ENCODE data around the gene ETV5. TPM values are rescaled to one million over a fixed set of nuclear protein-coding genes. Genes with fewer than 3 reads are reported as not detected.

ETV5 gene
- total RNA-seq, 1 donor from 2014 or later, result 40.6 TPM

DNA sequence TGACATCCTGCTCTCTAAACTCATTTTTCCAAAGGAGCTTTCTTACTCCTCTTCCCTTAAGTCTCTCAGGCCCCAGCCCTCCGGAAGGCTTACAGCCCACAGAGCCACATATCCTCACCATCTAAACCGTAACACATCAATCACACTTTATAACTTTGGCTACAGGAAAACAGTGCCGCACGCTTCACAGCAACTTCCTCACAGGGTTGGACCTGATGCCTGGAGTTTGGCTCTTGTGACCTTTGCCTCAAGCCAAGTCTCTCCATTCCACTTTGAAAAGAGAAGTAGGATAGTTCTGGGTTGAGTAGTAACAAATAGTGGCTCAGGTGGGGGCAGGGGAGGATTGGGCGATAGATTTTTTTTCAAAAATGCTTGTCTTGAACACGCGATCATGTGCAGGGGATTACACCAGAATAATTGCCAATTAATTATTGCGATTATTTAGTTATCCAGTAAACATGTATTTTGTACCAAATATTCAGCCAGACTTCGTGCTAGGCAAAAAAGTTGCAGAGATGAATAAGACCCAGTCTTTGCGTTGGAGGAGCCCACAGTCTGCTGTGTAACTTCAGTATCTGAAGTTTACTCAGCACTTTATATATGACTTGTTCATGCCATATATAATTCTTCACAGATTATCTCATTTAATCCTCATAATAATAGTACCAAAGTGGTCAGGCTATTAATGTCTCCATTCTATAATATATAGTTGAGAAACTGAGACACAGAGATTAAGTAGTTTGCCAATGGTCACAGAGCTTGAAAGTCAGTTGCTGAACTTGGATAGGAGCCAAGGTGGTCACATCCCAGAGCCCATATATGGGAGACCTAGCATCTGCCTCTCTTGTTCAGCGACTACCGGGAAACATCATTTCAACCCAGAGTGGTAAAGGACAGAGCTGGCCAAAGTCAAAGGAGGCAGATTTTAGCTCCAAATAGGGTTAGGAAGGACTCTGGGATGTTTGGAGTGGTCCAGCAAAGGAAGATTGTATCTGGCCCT is 2.4 kb upstream of the ETV5 start:
- TF ChIP-seq, protein P1, sequence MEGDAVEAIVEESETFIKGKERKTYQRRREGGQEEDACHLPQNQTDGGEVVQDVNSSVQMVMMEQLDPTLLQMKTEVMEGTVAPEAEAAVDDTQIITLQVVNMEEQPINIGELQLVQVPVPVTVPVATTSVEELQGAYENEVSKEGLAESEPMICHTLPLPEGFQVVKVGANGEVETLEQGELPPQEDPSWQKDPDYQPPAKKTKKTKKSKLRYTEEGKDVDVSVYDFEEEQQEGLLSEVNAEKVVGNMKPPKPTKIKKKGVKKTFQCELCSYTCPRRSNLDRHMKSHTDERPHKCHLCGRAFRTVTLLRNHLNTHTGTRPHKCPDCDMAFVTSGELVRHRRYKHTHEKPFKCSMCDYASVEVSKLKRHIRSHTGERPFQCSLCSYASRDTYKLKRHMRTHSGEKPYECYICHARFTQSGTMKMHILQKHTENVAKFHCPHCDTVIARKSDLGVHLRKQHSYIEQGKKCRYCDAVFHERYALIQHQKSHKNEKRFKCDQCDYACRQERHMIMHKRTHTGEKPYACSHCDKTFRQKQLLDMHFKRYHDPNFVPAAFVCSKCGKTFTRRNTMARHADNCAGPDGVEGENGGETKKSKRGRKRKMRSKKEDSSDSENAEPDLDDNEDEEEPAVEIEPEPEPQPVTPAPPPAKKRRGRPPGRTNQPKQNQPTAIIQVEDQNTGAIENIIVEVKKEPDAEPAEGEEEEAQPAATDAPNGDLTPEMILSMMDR (IDR thresholded peaks at IDR 0.05; ENCODE audit: unreplicated experiment), result no peak
- no peak for DNase-seq (ENCODE audit: low spot score)
- H3K27ac Mint-ChIP-seq (ENCODE audit: unreplicated experiment), result no peak overlapping the region
- peaks cover 24% of the 10 kb centered on the region for H3K27me3 Mint-ChIP-seq (ENCODE audit: unreplicated experiment)
- H3K4me1 Mint-ChIP-seq (ENCODE audit: unreplicated experiment), result peaks cover 24% of the 10 kb centered on the region
- H3K9me3 Mint-ChIP-seq (ENCODE audit: unreplicated experiment), result no peaks in the 10 kb centered on the region
- H3K36me3 Mint-ChIP-seq (ENCODE audit: low read depth, unreplicated experiment), result peaks cover 5% of the 10 kb centered on the region
- H3K4me3 Mint-ChIP-seq (ENCODE audit: unreplicated experiment), result peak overlapping the region; percentile 98

DNA sequence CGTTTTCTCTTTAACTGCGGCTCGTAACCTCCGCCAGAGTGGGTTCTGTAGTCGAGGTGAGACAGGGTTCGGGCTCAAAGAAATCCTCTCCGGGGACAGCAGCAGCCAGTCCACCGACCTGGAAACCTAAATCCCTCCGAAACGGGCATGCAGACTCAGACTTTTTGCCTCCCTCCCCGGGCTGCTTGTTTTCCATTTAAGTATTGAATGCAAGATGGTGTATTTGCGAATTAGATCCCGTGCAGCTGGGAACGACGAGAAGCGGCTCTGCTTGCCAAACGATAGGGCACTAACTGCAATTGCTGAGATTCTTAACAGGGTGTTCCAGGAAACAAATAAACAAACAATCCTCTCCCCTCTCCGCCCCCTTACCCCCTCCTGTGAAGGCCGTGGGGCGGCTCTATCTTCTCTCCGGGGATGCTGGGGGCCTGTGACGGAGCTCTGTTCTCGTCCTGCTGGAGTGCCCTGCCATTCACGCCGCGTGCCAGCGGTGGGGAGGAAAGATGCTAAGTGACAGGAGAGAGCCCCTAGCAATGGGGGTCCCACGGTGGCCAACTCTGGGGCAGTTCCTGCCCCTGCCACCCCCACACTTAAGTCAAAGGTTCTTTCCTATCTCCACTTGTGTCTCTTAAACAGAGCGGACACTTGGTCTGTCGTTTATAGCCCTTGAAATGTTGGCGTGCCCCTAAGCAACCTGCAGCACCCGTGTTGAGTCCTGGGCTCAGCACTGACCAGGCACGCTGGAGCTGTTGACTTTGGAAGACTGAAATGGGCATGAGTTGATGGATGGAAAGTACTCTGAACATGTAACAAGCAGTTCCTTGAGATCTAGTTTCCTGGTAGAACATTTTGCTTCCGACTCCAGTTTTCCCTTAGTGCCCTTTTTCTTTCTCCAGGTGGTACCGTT is 1.3 kb upstream of the ETV5 start:
- Mint-ChIP-seq H3K27ac (ENCODE audit: unreplicated experiment) (peak overlapping the region; percentile 98), H3K27me3 (ENCODE audit: unreplicated experiment) (peaks cover 21% of the 10 kb centered on the region), H3K4me1 (ENCODE audit: unreplicated experiment) (peaks cover 30% of the 10 kb centered on the region), H3K4me3 (ENCODE audit: unreplicated experiment) (peak overlapping the region; percentile 98), H3K9me3 (ENCODE audit: unreplicated experiment) (no peaks in the 10 kb centered on the region), H3K36me3 (ENCODE audit: low read depth, unreplicated experiment) (peaks cover 5% of the 10 kb centered on the region)
- TF ChIP-seq, protein P1 (IDR thresholded peaks at IDR 0.05; ENCODE audit: unreplicated experiment), result no peak
- DNase-seq (ENCODE audit: low spot score), result peak; percentile 35

DNA sequence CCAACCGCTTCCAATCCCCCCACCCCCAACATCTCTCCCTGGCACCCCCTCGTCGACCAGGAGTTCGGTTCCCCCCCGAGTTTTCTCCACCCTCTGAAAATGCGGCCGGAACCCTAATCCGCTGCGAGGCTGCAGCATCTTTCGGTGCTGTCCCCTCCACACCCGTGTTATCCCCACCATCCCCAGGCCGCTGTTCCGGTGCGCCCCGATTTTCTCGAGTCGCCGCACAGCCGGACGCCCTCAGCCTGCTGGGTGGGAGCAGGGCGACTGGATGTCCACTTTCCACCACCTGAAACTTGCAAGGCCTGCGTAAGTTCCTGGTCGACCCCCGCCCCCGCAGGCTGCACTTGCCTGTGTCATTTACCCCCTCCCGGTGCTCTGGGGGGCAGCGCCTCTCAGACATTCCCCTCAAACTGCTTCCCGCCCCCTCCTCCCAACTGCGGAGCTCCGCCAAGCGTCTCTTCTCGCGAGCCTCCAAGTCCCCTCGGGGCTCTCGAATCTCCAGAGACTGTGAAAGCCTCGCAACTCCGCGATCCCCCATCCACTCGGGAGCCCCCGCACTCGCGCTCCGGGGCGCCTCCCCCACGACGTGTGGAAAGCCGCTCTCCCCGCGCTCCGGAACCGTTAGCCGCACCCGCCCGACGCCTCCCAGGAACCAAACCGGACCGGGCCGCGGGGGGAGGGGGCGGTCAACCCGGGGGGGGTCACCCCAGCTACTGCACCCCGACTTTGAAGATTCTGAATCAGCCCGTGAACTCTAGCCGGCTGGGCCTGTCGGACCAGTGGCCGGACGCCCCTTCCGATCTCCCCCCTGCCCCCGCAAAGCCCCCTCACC is 566 bp downstream of the ETV5 start:
- Mint-ChIP-seq H3K4me3 (ENCODE audit: unreplicated experiment) (peak overlapping the region; percentile 98), H3K9me3 (ENCODE audit: unreplicated experiment) (no peaks in the 10 kb centered on the region), H3K27ac (ENCODE audit: unreplicated experiment) (peak overlapping the region; percentile 13), H3K4me1 (ENCODE audit: unreplicated experiment) (peaks cover 30% of the 10 kb centered on the region), H3K27me3 (ENCODE audit: unreplicated experiment) (peaks cover 21% of the 10 kb centered on the region), H3K36me3 (ENCODE audit: low read depth, unreplicated experiment) (peaks cover 10% of the 10 kb centered on the region)
- DNase-seq (ENCODE audit: low spot score), result peak; percentile 71
- TF ChIP-seq, protein P1 (IDR thresholded peaks at IDR 0.05; ENCODE audit: unreplicated experiment), result no peak

DNA sequence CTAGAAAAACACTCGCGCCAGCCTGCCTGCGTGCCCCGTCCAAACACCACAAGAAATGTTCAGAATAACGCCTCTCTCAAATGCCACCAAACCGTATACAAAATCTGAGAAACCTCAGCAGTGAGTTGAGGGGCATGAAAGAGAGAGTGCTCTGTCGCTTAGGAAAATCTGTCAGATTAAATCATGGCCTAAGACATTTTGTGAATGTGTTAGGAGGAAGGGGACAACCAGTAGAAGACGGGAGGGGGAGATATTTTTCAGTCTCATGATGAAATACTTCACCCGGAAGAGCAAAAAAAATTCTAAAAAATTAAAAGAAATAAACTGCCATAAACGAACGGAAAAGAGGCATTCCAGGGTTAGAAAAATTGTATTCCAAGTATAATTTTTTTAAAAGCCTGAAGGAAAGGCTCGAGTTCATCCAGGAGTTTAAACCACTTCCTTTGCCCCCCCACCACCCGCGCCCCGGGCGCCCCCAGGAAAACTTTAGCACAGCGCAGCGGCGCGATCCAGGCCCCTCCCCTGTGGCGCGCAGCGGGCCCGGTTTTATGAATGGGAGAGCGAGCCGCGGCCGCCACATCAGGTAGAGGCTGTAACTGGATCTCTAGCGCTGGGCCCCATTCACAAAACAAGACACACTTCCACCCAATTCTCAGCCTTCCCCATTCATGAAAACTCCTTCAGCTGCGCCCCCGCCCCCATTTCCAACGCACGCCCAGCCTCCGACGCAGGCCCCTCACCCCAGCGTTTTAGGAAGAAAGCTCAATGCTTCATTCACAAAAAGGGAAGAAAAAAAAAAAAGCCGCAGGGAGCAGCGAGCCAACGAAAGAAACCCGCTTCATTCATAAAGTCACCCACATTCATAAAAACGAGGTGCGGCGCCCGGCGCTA is 1.4 kb downstream of the ETV5 start:
- Mint-ChIP-seq H3K27me3 (ENCODE audit: unreplicated experiment) (peaks cover 20% of the 10 kb centered on the region), H3K36me3 (ENCODE audit: low read depth, unreplicated experiment) (peaks cover 16% of the 10 kb centered on the region), H3K9me3 (ENCODE audit: unreplicated experiment) (no peaks in the 10 kb centered on the region), H3K4me1 (ENCODE audit: unreplicated experiment) (peaks cover 30% of the 10 kb centered on the region), H3K27ac (ENCODE audit: unreplicated experiment) (peak overlapping the region; percentile 92), H3K4me3 (ENCODE audit: unreplicated experiment) (peak overlapping the region; percentile 98)
- DNase-seq (ENCODE audit: low spot score), result peak; percentile 57
- TF ChIP-seq, protein P1 (IDR thresholded peaks at IDR 0.05; ENCODE audit: unreplicated experiment), result no peak
